WTC11 (cell line): Measurements from ENCODE around the gene SLC10A2. TPM values are rescaled to one million over a fixed set of nuclear protein-coding genes. Genes with fewer than 3 reads are reported as not detected.

Experiments used
- ATAC-seq: fragments of 200-7000 bp; cut with Tn5 transposase; 2 replicates; pipeline ENCODE4 v1.10.0; 2021; ENCODE audit warnings: mild to moderate bottlenecking, moderate library complexity
- CTCF ChIA-PET: fragments of 300-600 bp; sonication (Branson Sonifier 250); formaldehyde crosslinking; loops from one replicate; lab custom pipeline; 2021; ENCODE audit warnings: antibody characterized with exemption; lab: Charles Lee
- POLR2A ChIA-PET: fragments of 350-600 bp; sonication (Branson Sonifier 250); formaldehyde crosslinking; loops from one replicate; lab custom pipeline; 2021; ENCODE audit warnings: antibody characterized with exemption; lab: Charles Lee
- DNase-seq: peaks from one replicate; pipeline ENCODE4 v3.0.0; 2021; ENCODE audit warnings: low spot score
- H3K27ac Mint-ChIP-seq: 2 replicates; pipeline ENCODE4 v1.8.0; 2021; ENCODE audit warnings: mixed read lengths
- H3K27me3 Mint-ChIP-seq: 2 replicates; pipeline ENCODE4 v1.8.0; 2021; ENCODE audit warnings: low read depth, mild to moderate bottlenecking, moderate library complexity, mixed read lengths
- H3K36me3 Mint-ChIP-seq: 2 replicates; pipeline ENCODE4 v1.8.0; 2021; ENCODE audit warnings: mixed read lengths
- H3K4me1 Mint-ChIP-seq: 2 replicates; pipeline ENCODE4 v1.8.0; 2022; ENCODE audit warnings: mixed read lengths
- H3K4me3 Mint-ChIP-seq: 2 replicates; pipeline ENCODE4 v1.8.0; 2021; ENCODE audit warnings: mild to moderate bottlenecking, moderate library complexity, mixed read lengths
- H3K9me3 Mint-ChIP-seq: 2 replicates; pipeline ENCODE4 v1.8.0; 2021; ENCODE audit warnings: mixed read lengths
- CTCF ChIP-seq: fragments of 200-600 bp; IDR thresholded peaks from 2 replicates; pipeline ENCODE4 v1.8.0; 2022; ENCODE audit warnings: antibody characterized with exemption
- ETV6 ChIP-seq: sonication (generic); formaldehyde crosslinking; IDR thresholded peaks from 2 replicates; pipeline ENCODE4 v1.8.1; 2022; ENCODE audit warnings: mild to moderate bottlenecking, missing genetic modification reagents
- FOXP4 ChIP-seq: sonication (generic); formaldehyde crosslinking; IDR thresholded peaks from 2 replicates; pipeline ENCODE4 v1.8.0; 2022; ENCODE audit warnings: mild to moderate bottlenecking, missing genetic modification reagents
- GABPB1 ChIP-seq: sonication (generic); formaldehyde crosslinking; IDR thresholded peaks from 2 replicates; pipeline ENCODE4 v1.8.1; 2023; ENCODE audit warnings: mild to moderate bottlenecking, missing genetic modification reagents
- HMGA2 ChIP-seq: fragments of 250-450 bp; sonication (Bioruptor Pico); IDR thresholded peaks from 2 replicates; pipeline ENCODE4 v1.4.0; 2021; ENCODE audit warnings: mild to moderate bottlenecking, moderate library complexity
- JUN ChIP-seq: sonication (generic); formaldehyde crosslinking; IDR thresholded peaks from 2 replicates; pipeline ENCODE4 v1.8.0; 2023; ENCODE audit warnings: mild to moderate bottlenecking, missing genetic modification reagents
- MXD4 ChIP-seq: fragments of 250-450 bp; sonication (Bioruptor Pico); IDR thresholded peaks from 2 replicates; pipeline ENCODE4 v1.8.0; 2021; ENCODE audit warnings: mild to moderate bottlenecking, moderate library complexity, borderline replicate concordance
- MYBL2 ChIP-seq: sonication (generic); formaldehyde crosslinking; IDR thresholded peaks from 2 replicates; pipeline ENCODE4 v1.8.1; 2023; ENCODE audit warnings: mild to moderate bottlenecking, moderate library complexity, missing genetic modification reagents
- NFATC4 ChIP-seq: fragments of 250-450 bp; sonication (Bioruptor Pico); IDR thresholded peaks from 2 replicates; pipeline ENCODE4 v1.9.0; 2021; ENCODE audit warnings: mild to moderate bottlenecking
- NFE2L1 ChIP-seq: sonication (generic); formaldehyde crosslinking; IDR thresholded peaks from 2 replicates; pipeline ENCODE4 v1.8.1; 2023; ENCODE audit warnings: missing genetic modification reagents
- SMAD4 ChIP-seq: sonication (generic); formaldehyde crosslinking; IDR thresholded peaks from 2 replicates; pipeline ENCODE4 v1.8.0; 2022; ENCODE audit warnings: mild to moderate bottlenecking, missing genetic modification reagents
- SOX15 ChIP-seq: fragments of 250-450 bp; sonication (Bioruptor Pico); IDR thresholded peaks from 2 replicates; pipeline ENCODE4 v1.9.0; 2021; ENCODE audit warnings: mild to moderate bottlenecking
- SP1 ChIP-seq: sonication (generic); formaldehyde crosslinking; conservative IDR thresholded peaks from 2 replicates; pipeline ENCODE4 v1.8.1; 2022; ENCODE audit warnings: missing genetic modification reagents
- TEAD1 ChIP-seq: sonication (generic); formaldehyde crosslinking; IDR thresholded peaks from 2 replicates; pipeline ENCODE4 v1.8.0; 2022; ENCODE audit warnings: mild to moderate bottlenecking, missing genetic modification reagents
- USF2 ChIP-seq: sonication (generic); formaldehyde crosslinking; IDR thresholded peaks from 2 replicates; pipeline ENCODE4 v1.8.1; 2023; ENCODE audit warnings: mild to moderate bottlenecking, missing genetic modification reagents, moderate library complexity
- ZBTB21 ChIP-seq: sonication (generic); formaldehyde crosslinking; IDR thresholded peaks from 2 replicates; pipeline ENCODE4 v1.8.1; 2023; ENCODE audit warnings: mild to moderate bottlenecking, missing genetic modification reagents, borderline replicate concordance
- ZNF219 ChIP-seq: sonication (generic); formaldehyde crosslinking; IDR thresholded peaks from 2 replicates; pipeline ENCODE4 v1.8.0; 2023; ENCODE audit warnings: missing genetic modification reagents, mild to moderate bottlenecking, borderline replicate concordance
- ZNF317 ChIP-seq: sonication (generic); formaldehyde crosslinking; IDR thresholded peaks from 2 replicates; pipeline ENCODE4 v1.8.1; 2023; ENCODE audit warnings: low read depth, mild to moderate bottlenecking, moderate library complexity, missing genetic modification reagents, borderline replicate concordance
- ZNF512 ChIP-seq: sonication (generic); formaldehyde crosslinking; IDR thresholded peaks from 2 replicates; pipeline ENCODE4 v1.8.1; 2022; ENCODE audit warnings: missing genetic modification reagents, borderline replicate concordance
- ZSCAN18 ChIP-seq: fragments of 250-450 bp; sonication (Bioruptor Pico); IDR thresholded peaks from 2 replicates; pipeline ENCODE4 v2.1.2; 2022; ENCODE audit warnings: mild to moderate bottlenecking, moderate library complexity
- total RNA-seq: library from RNA; stranded (reverse); gene quantifications from 3 replicates; pipeline ENCODE4 v1.2.3, GENCODE V29; 2021
- TF ChIP-seq, protein P1 (sequence below): sonication (generic); formaldehyde crosslinking; IDR thresholded peaks from 2 replicates; pipeline ENCODE4 v1.8.1; 2023; ENCODE audit warnings: mild to moderate bottlenecking, missing genetic modification reagents
- TF ChIP-seq, protein P2 (sequence below): sonication (generic); formaldehyde crosslinking; conservative IDR thresholded peaks from 2 replicates; pipeline ENCODE4 v1.8.1; 2023; ENCODE audit warnings: mild to moderate bottlenecking, low read depth, missing genetic modification reagents, moderate library complexity

Gene SLC10A2
- total RNA-seq, 1 experiment from 2014 or later: not detected

GRCh38 chr13:103044056-103044455 lies 22.2 kb downstream of the SLC10A2 start (continued):
- TF ChIP-seq, protein P1, sequence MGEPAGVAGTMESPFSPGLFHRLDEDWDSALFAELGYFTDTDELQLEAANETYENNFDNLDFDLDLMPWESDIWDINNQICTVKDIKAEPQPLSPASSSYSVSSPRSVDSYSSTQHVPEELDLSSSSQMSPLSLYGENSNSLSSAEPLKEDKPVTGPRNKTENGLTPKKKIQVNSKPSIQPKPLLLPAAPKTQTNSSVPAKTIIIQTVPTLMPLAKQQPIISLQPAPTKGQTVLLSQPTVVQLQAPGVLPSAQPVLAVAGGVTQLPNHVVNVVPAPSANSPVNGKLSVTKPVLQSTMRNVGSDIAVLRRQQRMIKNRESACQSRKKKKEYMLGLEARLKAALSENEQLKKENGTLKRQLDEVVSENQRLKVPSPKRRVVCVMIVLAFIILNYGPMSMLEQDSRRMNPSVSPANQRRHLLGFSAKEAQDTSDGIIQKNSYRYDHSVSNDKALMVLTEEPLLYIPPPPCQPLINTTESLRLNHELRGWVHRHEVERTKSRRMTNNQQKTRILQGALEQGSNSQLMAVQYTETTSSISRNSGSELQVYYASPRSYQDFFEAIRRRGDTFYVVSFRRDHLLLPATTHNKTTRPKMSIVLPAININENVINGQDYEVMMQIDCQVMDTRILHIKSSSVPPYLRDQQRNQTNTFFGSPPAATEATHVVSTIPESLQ (CRISPR knock-in tag): no peak
- TF ChIP-seq SOX15: no peak
- no peak for TF ChIP-seq MXD4 (CRISPR knock-in tag)
- no peak for TF ChIP-seq MYBL2 (CRISPR knock-in tag)
- TF ChIP-seq HMGA2 (CRISPR knock-in tag): no peak
- TF ChIP-seq CTCF: no peak
- no peak for TF ChIP-seq SP1 (CRISPR knock-in tag)

DNA sequence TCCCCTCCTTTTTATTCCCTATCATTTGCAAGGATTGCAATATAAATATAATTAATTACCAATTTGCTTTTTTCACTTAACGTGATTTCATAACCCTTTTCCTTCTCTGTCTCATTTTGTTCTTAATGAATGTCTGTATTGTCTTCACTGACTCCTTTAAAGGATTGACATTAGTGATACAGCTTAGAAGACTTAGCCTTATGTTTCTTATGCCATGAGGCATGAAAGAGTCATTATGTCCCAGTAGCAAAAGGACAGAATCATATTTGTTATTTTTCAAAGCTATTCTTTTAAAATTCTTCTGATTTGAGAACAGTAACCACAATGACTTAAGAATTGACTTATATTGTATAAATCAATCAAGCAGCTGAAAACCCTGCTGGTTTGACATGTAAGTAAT lies 26.2 kb downstream of the SLC10A2 start:
- Mint-ChIP-seq H3K27ac (no peak overlapping the region), H3K9me3 (no peaks in the 10 kb centered on the region), H3K36me3 (no peaks in the 10 kb centered on the region), H3K27me3 (no peaks in the 10 kb centered on the region), H3K4me3 (no peak overlapping the region), H3K4me1 (0 out of 2 replicates have a peak, but pooled peaks cover 3% of the 10 kb centered on the region)
- DNase-seq (no peak), ATAC-seq (no peak)
- TF ChIP-seq ETV6 (CRISPR knock-in tag) (no peak), ZNF512 (CRISPR knock-in tag) (no peak), SMAD4 (CRISPR knock-in tag) (no peak), FOXP4 (CRISPR knock-in tag) (no peak), ZNF317 (CRISPR knock-in tag) (no peak), TEAD1 (CRISPR knock-in tag) (no peak)
- ChIA-PET POLR2A (no interaction called here), CTCF (no interaction called here)

GRCh38 chr13:103039183-103039582 lies 27.0 kb downstream of the SLC10A2 start:
- CTCF ChIA-PET: no interaction called here
- H3K4me3 Mint-ChIP-seq: no peak overlapping the region
- TF ChIP-seq ZNF219 (CRISPR knock-in tag) (no peak), JUN (no peak), ZSCAN18 (CRISPR knock-in tag) (no peak), NFE2L1 (CRISPR knock-in tag) (no peak), USF2 (no peak), SMAD4 (CRISPR knock-in tag) (no peak), ZBTB21 (CRISPR knock-in tag) (no peak), GABPB1 (CRISPR knock-in tag) (no peak), NFATC4 (no peak)
- TF ChIP-seq, protein P2, sequence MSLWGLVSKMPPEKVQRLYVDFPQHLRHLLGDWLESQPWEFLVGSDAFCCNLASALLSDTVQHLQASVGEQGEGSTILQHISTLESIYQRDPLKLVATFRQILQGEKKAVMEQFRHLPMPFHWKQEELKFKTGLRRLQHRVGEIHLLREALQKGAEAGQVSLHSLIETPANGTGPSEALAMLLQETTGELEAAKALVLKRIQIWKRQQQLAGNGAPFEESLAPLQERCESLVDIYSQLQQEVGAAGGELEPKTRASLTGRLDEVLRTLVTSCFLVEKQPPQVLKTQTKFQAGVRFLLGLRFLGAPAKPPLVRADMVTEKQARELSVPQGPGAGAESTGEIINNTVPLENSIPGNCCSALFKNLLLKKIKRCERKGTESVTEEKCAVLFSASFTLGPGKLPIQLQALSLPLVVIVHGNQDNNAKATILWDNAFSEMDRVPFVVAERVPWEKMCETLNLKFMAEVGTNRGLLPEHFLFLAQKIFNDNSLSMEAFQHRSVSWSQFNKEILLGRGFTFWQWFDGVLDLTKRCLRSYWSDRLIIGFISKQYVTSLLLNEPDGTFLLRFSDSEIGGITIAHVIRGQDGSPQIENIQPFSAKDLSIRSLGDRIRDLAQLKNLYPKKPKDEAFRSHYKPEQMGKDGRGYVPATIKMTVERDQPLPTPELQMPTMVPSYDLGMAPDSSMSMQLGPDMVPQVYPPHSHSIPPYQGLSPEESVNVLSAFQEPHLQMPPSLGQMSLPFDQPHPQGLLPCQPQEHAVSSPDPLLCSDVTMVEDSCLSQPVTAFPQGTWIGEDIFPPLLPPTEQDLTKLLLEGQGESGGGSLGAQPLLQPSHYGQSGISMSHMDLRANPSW (CRISPR knock-in tag): no peak

More at GRCh38 chr13:103039183-103039582, 27.0 kb downstream of the SLC10A2 start:
- H3K36me3 Mint-ChIP-seq: no peaks in the 10 kb centered on the region
- no peaks in the 10 kb centered on the region for H3K9me3 Mint-ChIP-seq
- ATAC-seq (peak; percentile 73), DNase-seq (no peak)
- no peaks in the 10 kb centered on the region for H3K27me3 Mint-ChIP-seq
- no peak overlapping the region for H3K27ac Mint-ChIP-seq
- H3K4me1 Mint-ChIP-seq: 0 out of 2 replicates have a peak, but pooled peaks cover 3% of the 10 kb centered on the region
- POLR2A ChIA-PET: no interaction called here
